ENCODE measurements around the gene CFAP73. TPM values are rescaled to one million over a fixed set of nuclear protein-coding genes. Genes with fewer than 3 reads are reported as not detected.

CFAP73 gene
- total and polyA plus RNA-seq, 7 donors, result 0.17 to 0.35 (median 0.30) TPM; not detected in 4

DNA sequence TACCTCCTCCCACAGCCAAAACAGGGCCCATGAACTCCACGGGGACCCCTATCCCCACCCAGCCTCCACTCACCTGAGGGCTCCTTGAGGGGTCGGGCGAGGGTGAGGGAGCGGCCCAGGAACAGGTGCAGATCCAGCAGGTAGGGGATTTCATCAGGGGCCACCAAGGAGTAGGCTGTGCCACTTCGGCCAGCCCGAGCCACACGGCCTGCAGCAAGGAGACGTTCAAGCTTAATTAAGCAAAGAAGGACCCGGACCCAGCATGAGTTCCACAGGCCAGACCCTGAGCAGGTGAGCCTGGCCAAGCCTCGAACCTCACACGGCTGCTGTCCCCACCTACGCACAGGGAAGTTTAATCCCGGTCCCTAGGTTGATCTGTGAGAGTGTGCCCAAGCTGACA, 20.2 kb downstream of the CFAP73 start:
- 95 to 97% (median 95%) methylated on average over 13 of the region's 13 CpGs for WGBS, 3 donors
- TF ChIP-seq, protein P1, sequence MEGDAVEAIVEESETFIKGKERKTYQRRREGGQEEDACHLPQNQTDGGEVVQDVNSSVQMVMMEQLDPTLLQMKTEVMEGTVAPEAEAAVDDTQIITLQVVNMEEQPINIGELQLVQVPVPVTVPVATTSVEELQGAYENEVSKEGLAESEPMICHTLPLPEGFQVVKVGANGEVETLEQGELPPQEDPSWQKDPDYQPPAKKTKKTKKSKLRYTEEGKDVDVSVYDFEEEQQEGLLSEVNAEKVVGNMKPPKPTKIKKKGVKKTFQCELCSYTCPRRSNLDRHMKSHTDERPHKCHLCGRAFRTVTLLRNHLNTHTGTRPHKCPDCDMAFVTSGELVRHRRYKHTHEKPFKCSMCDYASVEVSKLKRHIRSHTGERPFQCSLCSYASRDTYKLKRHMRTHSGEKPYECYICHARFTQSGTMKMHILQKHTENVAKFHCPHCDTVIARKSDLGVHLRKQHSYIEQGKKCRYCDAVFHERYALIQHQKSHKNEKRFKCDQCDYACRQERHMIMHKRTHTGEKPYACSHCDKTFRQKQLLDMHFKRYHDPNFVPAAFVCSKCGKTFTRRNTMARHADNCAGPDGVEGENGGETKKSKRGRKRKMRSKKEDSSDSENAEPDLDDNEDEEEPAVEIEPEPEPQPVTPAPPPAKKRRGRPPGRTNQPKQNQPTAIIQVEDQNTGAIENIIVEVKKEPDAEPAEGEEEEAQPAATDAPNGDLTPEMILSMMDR (IDR thresholded peaks at IDR 0.05), result no peak
- DNase-seq (peak in 1 of 2 donors; percentile 40), ATAC-seq (no peak)
- Histone ChIP-seq H3K27me3 (ENCODE audit: insufficient read depth in 3 of 3, low read length in 2 of 3) (no peaks in the 10 kb centered on the region), H3K27ac (no peak overlapping the region), H3K9me3 (no peaks in the 10 kb centered on the region), H3K4me3 (no peak overlapping the region), H3K36me3 (ENCODE audit: insufficient read depth in 1 of 2, low read depth in 1 of 2) (peaks cover 13 to 100% of the 10 kb centered on the region in 2 donors), H3K4me1 (no peaks in the 10 kb centered on the region)
- intact Hi-C loops (cut with DNase I), result no loop called here

DNA sequence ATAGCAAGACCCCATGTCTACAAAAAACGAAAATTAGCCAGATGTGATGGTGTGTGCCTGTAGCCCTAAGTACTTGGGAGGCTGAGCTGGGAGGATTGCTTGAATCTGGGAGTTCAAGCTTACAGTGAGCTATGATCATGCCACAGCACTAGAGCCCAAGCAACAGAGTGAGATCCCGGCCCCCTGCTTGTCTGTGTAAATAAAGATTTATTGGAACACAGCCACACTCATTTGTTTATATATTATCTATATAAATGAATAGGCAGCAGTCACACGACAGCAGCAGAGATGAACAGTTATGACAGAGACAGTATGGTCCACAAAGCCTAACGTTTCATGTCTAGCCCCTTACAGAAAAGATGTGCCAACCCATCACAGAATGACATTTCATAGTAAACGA, 20.9 kb downstream of the CFAP73 start:
- Histone ChIP-seq H3K9me3 (no peaks in the 10 kb centered on the region), H3K27me3 (ENCODE audit: insufficient read depth in 3 of 3, low read length in 2 of 3) (no peaks in the 10 kb centered on the region), H3K27ac (no peak overlapping the region), H3K36me3 (ENCODE audit: insufficient read depth in 1 of 2, low read depth in 1 of 2) (peaks cover 13 to 100% of the 10 kb centered on the region in 2 donors), H3K4me3 (no peak overlapping the region), H3K4me1 (no peaks in the 10 kb centered on the region)
- intact Hi-C loops (cut with DNase I), result no loop called here
- TF ChIP-seq, protein P1 (IDR thresholded peaks at IDR 0.05), result no peak
- DNase-seq (no peak), ATAC-seq (no peak)
- WGBS, 3 donors, result 92 to 96% (median 95%) methylated on average over 5 of the region's 5 CpGs

DNA sequence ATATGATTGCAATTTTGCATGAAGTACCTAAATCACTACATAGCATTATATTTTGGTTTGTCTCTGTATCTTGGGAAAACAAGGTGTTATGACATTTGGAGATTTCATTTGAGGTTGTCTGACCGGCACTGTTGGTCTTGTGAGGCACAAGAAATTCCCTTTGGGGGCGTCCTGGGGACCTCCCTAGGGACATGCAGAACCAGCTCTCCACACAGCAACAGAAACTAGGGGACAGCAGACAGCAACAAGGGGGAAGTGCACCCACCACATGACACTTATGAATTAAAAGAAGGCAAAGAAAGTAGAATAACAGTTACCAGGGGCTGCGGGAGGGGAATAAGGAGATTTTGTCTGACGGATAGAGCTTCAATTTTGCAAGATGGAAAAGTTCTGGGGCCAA, 21.4 kb downstream of the CFAP73 start:
- Histone ChIP-seq H3K27me3 (ENCODE audit: insufficient read depth in 3 of 3, low read length in 2 of 3) (no peaks in the 10 kb centered on the region), H3K4me3 (no peak overlapping the region), H3K36me3 (ENCODE audit: insufficient read depth in 1 of 2, low read depth in 1 of 2) (peaks cover 13 to 95% of the 10 kb centered on the region in 2 donors), H3K9me3 (no peaks in the 10 kb centered on the region), H3K4me1 (no peaks in the 10 kb centered on the region), H3K27ac (no peak overlapping the region)
- TF ChIP-seq, protein P1 (IDR thresholded peaks at IDR 0.05), result no peak
- 89 to 93% (median 93%) methylated on average over 4 of the region's 4 CpGs for WGBS, 3 donors
- ATAC-seq, result no peak
- intact Hi-C loops (cut with DNase I), result no loop called here
- DNase-seq, result no peak

DNA sequence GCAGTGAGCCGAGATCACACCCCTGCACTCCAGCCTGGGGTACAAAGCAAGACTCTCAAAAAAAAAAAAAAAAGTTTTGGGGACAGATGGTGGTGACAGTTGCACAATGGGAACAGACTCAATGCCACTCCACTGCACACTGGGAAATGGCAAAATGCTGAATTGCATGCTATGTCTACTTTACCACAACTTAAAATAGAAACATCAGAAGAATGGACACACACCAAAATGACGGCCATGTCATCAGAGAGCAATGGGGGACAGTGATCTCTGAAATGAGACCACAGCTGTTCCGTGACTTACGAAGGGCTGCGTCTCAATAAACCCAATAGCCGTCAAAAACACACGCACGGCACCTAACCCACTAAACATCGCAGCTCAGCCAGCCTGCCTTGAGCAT, 22.0 kb downstream of the CFAP73 start:
- no peak overlapping the region for H3K27ac ChIP-seq
- H3K4me1 ChIP-seq, result no peaks in the 10 kb centered on the region
- DNase-seq (no peak), ATAC-seq (no peak)
- H3K27me3 ChIP-seq (ENCODE audit: insufficient read depth in 3 of 3, low read length in 2 of 3), result no peaks in the 10 kb centered on the region
- no peaks in the 10 kb centered on the region for H3K9me3 ChIP-seq
- no peak overlapping the region for H3K4me3 ChIP-seq
- TF ChIP-seq, protein P1 (IDR thresholded peaks at IDR 0.05), result no peak
- WGBS, 3 donors, result 92 to 95% (median 94%) methylated on average over 9 of the region's 9 CpGs
- peaks cover 13 to 95% of the 10 kb centered on the region in 2 donors for H3K36me3 ChIP-seq (ENCODE audit: insufficient read depth in 1 of 2, low read depth in 1 of 2)
- intact Hi-C loops (cut with DNase I), result no loop called here

DNA sequence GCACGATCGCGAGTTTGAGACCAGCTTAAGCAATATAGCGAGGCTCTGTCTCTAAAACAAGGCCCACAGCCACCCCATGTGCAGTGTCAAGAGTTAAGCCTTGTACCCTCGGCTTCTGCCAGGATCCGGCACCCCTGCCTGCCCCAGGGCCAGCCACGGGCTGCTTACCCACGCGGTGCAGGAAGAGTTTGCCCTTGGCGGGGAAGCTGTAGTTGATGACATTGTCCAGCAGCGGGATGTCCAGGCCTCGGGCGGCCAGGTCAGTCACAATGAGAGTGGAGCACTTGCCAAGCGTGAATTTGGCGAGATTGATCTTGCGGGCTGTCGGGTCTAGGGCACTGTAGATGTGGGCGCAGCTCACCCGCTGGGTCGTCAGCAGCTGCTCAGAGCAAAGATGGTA, 22.7 kb downstream of the CFAP73 start:
- Histone ChIP-seq H3K27me3 (ENCODE audit: insufficient read depth in 3 of 3, low read length in 2 of 3) (no peaks in the 10 kb centered on the region), H3K27ac (no peak overlapping the region), H3K9me3 (no peaks in the 10 kb centered on the region), H3K36me3 (ENCODE audit: insufficient read depth in 1 of 2, low read depth in 1 of 2) (peaks cover 17 to 95% of the 10 kb centered on the region in 2 donors), H3K4me1 (no peaks in the 10 kb centered on the region), H3K4me3 (no peak overlapping the region)
- TF ChIP-seq, protein P1 (IDR thresholded peaks at IDR 0.05), result no peak
- ATAC-seq (no peak), DNase-seq (no peak)
- 94 to 95% (median 94%) methylated on average over 20 of the region's 20 CpGs for WGBS, 3 donors
- intact Hi-C loops (cut with DNase I), result no loop called here
